ENCODE results near the gene TMEM272.

TMEM272 gene

DNA sequence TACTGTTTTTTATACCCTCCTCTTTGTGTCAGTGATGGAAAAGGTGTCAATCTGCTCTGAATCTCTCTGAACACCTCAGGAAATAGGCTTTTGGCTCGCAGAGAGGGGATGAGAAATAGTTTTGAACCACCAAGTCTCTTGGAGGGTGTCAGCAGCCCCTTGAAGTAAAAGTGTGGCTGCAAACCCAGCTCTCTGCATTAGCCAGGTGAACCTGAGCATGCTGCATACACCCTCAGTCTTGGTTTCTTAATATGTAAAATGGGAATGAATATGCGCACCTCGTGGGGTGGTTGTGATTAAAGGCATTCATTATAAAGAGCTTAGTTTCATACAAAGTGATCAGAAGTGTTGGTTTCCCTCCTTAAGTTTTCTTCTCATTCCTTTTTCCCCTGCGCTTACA is 39.7 kb downstream of the TMEM272 start:
- DNase-seq (ENCODE audit: low read depth in 2 of 2) = no peak

DNA sequence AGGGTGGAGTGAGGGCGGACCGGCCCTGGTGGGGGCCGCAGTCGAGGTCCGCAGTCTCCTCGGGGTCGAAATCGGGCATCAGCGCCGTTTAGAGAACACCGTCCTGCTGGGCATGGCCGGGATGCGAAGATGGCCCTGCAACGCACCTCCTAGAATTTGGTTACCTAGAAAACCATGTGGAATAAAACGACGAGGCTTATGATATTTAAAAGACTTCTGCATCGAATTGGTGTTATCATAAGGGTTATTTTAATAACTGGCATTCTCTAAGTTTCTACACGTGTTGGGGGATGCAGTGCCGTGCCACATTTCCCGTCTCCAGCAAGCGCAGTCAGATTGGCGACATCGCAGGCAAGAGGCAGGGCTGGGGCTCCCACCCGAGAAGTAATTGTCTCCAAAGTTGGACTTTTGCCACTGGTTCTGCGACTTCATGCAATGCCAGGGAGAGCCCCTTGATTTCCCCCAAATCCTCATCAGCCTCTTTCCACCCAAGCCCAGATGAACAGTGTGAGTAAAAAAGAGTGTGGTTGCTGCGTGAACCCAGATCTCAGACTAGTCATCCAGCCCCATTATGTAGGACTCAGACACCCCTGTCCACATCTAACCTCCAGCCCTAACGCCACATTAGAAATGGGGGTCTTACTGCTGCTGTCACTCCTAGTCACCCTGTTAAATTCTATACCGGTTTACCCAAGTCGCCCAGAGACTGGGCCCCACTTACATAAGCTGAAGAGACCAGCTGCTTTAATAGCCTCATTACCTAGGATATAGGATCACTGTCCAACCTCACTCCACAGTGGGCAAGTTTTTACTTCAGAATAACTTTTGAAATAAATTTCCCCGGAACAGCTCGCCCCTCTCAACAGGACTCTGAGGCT is 40.4 kb downstream of the TMEM272 start:
- no peak for DNase-seq (ENCODE audit: low read depth in 2 of 2)

DNA sequence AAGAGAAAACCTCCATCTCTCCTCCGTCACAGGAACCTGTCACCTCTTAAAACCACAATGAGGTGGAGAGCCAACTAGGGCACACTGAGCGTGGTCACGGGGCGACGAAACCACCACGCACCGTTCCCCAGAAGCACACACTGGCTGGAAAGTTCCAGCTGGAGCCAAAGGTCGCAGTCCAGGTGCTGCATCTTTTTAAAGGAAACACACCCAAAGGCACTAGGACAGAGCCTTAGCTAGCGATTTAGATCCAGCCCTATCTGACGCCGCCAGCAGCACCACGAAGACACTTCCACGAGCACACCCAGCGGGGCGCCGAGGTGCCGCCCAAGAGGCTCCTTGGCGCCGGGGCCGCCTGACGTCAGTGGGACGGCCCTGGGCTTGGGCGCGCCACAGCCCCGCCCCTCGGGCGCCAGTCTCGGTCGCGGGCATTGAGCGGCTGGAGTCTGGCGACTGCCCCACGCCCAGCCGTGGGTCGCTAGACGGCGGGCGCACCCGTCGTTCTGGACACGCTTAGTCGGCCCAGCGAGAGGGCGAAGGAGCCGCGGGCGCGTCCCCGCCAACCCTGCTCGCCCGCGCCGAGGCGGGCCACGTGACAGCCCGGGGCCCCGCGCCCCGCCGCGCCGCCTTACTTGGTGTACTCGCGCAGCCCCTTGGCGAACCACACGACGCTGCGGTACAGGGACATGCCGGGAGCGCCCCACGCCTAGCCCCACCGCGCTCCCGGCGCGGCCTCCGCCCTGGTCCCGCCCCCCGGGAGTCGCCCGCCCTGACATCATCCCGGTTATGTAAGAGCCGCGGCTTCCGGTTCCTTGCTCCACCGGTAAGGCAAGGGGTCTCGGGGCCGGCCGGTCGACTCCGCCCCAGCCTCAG is 41.3 kb downstream of the TMEM272 start, which contains the start of gene DHRS12:
Gene DHRS12, minus strand, starts transcription at position 742 of the 873 bp plus-strand sequence. CDS start 4,504 bp downstream, outside the sequence.
- DNase-seq (ENCODE audit: low read depth in 2 of 2) = peak; percentile 76 to 79

DNA sequence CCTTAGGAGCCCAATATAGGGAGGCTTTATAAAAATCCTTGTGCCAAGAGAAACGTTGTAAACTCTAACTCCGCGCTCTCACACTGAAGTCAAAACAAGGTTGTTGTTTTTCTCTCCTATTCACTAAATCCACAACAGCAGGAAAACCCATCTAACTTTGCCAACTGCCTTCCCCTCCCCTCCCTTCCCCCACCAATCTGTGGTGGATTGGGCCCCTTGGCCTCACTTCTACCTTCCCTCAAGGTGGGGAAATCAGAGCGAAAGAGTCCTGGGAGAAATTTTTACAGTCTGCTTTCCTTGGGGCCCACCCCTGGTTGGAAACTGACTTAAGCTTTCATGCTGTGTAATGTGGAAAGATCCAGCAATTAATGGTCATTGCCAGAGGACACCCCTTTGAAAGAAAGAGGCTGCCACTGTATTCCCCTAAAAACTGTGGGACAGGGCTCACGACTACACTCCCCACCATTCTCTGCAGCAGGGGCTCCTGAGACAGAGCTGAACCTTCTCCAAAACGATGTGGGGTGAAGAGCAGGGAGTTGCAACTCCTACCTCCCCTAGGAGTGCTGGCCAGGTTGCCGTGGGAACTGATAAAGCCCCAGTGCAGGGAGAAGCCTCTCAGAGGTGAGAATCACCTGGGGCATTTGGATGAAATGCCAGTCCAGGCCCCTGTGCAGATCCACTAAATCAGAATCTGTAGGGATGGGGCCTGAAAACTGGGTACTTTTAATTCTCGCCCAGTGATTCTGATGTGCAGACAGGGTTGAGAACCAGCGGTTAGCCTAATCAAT is 42.2 kb downstream of the TMEM272 start:
- DNase-seq (ENCODE audit: low read depth in 2 of 2) = no peak

DNA sequence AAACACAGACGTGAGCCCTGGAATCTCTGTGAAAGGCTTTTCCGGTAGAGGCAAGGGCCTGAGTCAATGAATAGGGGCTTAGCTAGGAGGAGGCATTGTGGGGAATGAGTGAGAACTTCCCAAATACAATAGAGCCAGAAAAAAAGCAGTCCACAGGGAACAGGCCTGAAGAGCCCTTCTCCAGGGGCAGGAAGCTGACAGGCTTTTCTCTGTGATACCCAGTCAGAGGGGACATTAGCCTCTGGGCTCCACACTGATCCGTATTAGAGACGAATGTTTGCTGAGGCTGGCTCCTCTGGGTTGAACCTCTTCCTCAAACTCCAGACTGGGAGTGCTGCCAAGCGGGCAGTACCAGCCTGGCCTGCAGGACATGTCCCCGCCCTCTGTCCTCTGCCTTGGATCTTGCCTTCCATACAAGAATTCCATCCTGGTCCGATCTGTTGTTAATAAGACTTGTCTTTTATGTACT is 43.3 kb downstream of the TMEM272 start:
- DNase-seq (ENCODE audit: low read depth in 2 of 2) = no peak

DNA sequence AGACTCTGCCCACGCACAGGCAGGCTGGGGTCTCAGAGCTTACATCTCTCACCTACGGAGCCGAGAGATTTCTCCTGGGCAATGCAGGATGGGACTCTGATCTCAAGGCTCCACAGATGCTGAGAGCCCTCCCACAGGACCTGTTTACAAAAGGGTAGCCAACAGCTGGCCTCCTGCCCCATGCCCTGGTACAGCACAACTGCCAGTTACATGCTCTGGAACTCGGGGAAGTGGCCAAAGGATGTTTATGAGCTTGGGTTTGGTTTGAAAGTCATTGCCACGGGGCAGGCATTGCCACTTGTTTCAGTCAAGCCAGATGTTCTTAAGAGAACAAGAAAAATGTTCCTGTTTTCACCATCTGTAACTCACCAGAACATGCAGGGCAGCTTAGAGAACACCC is 44.5 kb downstream of the TMEM272 start:
- no peak for DNase-seq (ENCODE audit: low read depth in 2 of 2)

DNA sequence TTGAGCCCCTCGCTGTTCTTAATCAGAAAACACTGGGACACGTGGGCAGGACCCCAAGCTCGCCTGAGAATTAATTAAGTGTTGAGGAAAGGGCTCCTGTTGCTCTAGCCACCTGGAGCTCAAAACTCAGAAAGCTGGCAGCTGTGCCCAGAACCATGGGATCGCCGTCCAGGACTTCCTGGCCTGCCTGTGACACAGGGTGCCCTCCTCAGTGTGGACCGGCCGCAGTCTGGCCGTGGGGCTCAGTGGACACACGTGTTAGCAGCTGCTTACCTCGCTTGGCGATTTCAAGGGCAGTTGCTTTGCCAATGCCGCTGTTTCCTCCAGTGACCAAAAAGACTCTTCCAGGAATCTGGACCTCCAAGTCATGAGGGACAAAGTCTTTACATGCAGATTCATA is 45.7 kb downstream of the TMEM272 start:
- no peak for DNase-seq (ENCODE audit: low read depth in 2 of 2)

DNA sequence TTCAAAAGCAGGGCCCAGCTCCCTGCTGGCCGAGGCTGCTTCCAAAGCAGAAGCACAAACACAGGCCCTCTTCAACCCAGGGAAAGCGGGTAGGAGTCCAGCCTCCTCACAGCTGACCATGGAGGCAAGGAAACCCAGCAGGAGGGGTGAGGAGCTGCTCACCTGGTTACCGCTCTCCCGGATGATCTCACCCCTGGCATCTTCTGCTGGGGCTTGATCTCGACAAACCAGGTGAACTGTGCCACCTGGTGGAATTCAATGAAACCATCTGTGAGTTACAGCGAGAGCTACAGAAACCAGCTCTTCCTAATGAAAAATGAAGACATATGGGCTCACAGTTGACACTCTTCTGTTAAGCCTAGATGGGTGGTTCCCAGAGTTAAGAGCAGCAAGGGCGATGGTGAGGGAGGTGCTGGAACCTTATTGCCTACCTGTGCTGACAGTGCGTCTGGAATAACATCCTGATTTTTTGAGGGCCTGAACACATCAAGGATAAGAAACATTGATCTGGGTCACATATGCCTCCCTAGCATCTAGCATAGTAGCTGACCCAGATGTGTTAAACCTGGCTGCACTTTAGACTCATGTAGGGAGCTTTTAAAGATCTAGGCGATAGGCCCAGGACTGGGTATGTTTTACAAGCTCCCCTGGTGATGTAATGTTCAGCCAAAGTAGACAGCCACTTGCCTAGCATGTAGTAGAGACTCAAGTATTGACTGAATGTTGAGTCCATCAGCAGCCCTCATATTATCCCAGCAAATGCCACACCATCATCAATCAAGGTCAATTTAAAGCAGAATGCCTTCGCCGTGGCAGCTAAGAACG is 47.1 kb downstream of the TMEM272 start:
- DNase-seq (ENCODE audit: low read depth in 2 of 2) = no peak

DNA sequence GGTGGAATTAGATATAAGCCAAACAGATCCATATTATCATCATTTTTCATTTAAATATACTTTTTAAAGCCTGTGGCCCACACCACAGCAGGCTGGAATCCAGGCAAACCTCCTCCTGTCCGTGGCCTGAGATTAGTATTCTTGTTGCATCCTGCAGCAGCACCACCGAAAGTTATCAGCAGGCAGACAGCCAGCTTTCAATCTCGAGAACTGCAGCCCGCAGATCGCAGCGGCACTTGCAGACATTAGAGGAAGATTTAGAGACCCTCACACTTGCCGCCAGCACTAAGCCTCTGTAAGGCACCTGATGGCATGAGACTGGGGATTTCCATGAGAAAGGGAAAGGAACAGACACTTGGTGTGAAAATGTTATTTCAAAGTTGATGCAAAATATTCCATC is 48.4 kb downstream of the TMEM272 start:
- no peak for DNase-seq (ENCODE audit: low read depth in 2 of 2)

DNA sequence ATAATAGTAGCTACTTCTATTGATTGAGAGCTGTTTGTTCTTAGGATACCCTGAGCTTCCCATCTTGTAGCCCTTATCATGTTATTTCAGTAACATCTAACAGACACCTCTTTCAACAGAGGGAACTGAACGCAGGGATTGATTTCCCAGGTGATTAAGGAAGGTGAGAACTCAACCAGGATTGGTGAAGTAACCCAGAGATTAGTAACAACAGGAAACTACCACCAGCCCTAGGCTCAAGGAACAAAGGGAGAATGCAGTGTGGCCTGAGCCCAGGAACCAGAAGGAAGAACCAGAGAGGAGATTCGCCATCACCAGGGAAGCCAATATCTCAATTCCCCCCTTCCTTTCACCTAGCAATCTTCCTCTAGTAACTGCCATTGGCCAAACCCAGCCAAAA is 49.6 kb downstream of the TMEM272 start:
- DNase-seq (ENCODE audit: low read depth in 2 of 2) = no peak

DNA sequence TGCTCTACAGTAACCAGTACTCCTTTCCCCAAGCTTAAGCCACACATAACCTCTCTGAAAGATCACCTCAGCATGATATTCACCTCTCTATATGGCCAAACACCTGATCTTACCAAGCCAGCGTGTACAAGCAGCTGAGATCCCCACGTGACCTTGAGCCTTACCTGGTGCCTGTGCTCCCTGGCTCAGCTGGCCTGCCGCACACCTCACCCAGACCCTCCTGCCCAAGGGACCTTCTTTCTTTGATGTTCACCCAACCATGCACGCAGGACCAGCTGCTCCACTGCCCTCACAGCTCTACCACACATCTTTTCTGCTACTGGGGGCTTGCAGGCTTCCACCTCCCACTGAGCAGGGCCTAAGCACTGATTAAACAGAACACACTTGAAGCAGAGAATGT is 50.0 kb downstream of the TMEM272 start:
- no peak for DNase-seq (ENCODE audit: low read depth in 2 of 2)

DNA sequence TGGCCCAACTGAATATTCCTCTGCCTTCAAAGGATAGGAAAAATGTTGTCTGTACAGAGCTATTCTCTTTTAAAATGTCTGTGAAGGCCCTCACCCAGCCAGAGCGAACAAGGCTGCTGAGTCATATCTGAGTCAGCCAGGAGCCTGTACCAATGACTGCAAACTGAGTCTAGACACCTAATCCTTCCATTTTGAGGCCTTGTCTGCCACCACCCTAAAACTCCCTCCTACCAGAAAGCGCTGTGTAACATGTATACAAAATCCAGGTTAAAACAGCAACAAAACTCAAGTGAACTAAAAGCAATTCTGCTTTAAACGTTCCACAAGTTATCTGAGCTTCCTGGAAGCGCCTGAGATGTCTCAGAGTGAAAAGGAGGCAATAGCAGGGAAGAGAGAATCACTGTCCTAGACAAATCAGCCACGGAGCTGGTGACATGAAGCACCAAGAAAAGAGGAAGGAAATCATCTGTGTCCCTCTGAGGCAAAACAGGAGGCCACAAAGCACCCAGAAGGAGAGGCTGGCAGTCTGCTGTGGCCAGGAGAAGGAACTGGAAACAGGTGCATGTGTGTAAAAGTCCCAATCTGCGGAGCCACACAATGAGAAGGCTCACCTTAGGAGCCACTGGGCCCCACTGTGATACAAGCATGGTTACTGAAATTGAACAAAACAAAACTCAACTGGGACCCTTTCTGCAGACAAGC is 51.3 kb downstream of the TMEM272 start:
- peak in 1 of 2 donors; percentile 53 for DNase-seq (ENCODE audit: low read depth in 2 of 2)

DNA sequence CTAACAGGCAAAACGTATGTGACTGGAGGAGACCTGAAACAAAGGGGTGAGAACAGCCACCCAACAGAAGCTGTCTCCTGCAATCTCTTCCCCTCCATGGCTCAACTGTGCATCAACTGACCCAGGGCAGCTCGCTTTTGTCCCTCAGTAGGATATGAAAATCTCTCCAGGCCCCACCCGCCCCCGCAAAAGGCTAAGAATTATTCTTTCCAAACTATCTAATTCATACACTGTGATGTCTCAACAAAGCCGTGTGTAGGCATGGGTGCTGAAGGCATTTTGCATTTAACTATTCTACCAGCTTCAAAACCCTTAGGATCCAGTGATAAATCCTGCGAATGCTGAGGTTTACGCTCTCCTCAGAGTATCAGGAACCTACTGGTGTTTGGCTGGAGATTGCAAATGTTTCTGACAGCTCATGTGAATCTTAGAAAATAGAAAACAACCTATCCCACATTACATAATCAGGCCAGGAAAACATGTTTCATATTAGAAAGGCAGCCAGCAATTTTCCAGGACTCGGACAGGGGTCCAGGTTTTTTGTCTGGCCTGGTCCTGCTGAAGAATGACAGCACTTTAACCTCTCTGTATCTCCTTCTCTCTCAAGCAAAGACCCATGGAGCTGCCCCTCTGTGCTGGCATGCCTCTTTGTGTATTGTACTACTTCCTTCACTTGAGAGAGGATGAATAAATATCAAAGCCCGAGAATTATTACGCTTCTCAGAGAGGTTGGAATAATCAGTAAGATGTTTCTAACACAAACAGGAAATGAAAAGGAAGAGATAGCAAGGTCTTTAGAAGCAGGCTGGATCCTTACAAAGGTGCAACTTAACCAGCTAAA is 58.3 kb downstream of the TMEM272 start:
- no peak for DNase-seq (ENCODE audit: low read depth in 2 of 2)

DNA sequence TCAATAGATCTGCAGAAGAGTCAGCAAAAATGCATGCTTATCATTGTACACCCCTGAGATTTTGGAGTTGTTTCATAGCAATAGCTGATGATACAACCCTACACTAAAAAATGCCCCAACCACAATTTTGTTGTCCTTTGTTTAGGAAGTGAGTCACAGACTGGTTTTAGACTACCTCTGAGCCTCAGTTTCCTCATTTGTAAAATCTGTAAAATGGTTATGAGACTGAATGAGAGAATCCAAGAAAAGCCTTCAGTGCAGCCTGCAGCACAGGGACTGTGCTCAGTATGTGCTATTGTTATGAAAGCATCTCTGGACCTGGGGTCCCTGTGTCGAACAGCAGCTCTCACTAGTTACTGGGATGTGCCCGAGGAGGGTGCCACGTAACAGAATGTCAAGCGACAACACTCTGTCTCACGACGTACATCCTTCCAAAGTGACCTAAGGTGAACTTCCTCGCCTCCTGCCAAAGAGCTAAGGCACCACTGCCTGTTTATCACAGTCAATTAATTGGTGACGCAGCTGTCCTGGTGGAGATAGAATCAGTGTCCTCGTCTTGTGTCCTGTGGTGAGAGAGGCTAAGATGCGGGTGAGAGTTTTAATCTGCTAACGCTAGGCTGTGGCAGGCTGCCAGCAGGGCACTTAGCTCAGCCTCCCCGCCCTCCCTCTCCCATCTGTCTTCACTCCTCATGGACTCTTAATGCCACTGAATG is 59.1 kb downstream of the TMEM272 start:
- DNase-seq (ENCODE audit: low read depth in 2 of 2) = no peak

DNA sequence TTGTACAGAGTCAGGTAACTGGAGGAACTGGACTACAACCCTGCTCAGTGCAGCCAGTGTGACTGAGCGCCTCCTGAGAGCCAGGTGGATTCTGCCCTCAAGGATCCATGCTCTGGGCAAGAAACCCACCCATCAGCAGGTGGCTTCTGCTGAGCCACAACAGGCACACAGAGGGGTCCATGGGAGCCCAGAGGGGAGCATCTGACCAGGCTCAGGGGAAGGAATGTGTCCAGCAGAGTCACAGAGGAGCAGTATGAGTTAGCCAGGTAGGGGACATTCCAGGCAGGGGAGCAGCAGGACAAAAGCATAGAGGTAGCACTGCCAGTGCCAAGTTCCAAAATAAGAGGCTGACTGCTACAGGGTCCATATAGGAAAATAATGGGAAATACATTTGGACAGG is 60.9 kb downstream of the TMEM272 start:
- no peak for DNase-seq (ENCODE audit: low read depth in 2 of 2)

DNA sequence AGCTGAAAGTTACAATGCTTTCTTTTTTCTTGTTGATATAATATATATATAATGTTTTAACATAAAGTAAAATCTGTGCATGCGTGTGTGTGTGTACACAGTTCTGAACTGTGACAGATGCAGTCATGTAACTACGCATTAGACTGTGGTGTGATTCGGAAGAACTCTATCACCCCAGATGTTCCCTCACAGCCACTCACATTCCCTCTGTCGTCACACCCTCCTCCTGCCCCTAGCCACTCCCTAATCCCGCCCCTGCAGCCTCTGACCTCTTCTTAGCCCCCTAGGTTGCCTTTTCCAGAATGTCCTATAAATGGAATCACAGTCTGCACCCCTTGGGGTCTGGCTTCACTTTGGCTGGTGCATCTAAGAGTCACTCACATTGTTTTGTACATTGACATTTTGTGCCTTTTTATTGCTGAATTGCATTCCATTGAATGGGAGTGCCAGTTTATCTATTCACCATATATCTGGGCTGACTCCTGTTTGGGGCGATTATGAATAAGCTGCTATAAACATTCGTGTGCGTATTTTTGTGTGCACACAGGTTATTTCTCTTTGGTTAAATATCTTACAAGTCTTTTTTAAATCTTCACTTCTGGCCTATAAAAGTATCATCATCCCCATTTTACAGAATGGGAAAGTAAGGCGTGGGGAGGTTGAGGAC is 61.4 kb downstream of the TMEM272 start:
- no peak for DNase-seq (ENCODE audit: low read depth in 2 of 2)

DNA sequence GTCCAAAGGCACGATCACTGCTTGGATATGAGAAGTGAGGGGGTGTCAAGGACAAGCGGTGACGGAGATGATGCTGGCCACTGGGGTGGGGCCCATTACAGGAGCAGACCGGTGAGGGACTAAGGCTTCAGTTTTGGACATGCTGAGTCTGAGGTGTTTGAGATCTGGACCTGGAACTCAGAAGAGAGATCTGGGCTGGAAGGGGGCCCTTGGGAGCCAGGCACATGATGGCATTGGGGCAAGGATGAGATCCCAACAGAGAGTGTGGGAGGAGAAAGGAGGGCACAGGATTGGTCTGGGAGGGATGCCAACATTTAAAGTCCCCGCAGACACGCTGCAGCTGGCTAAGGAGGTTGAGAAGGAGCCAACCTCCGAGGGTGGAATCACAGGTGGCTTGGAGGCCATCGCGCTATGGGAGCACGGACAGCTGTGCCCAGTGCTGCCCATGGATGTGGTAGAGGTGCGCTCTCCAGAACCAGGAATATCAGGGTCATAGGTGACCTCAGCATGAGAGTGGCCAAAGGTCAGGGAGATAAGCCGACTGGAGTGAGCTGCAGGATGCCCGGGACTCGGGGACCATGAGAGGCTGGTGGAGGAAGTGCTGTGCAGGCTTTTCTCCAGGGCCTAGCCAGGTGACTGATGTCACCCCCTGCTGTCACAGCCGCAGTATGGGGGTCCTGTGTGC is 62.8 kb downstream of the TMEM272 start:
- DNase-seq (ENCODE audit: low read depth in 2 of 2) = no peak

All from stimulated activated CD8-positive, alpha-beta memory T cell treated with anti-CD3 and anti-CD28 coated beads, Interleukin-15, amount 100 ng/mL, for 48 hours (primary cell).